GM13977 (cell line): ENCODE data around the gene HEXIM1.

ENCODE experiments used
- DNase-seq: peaks from one replicate; pipeline ENCODE4 v3.0.0; 2012; ENCODE audit warnings: low spot score
- in situ Hi-C: fragments of 300-500 bp; cut with MboI; formaldehyde crosslinking; loops from one replicate; pipeline ENCODE4 v1.12.0; 2022; ENCODE audit warnings: low sequenced_read_pairs, low pct_unique_long_range_greater_than_20kb, mixed read lengths, inconsistent platforms; ENCODE audit not compliant: unreplicated experiment
- TF ChIP-seq, protein P1 (sequence below): IDR thresholded peaks from 2 replicates; pipeline ENCODE4 v1.5.1; 2012; ENCODE audit warnings: mild to moderate bottlenecking, control low read depth; ENCODE audit not compliant: insufficient read depth; ENCODE audit errors: extremely low read depth, missing control alignments

The HEXIM1 gene

GRCh38 chr17:45145035-45145389 is 3.3 kb upstream of the HEXIM1 start:
- in situ Hi-C loops, result no loop called here
- no peak for DNase-seq
- TF ChIP-seq, protein P1, sequence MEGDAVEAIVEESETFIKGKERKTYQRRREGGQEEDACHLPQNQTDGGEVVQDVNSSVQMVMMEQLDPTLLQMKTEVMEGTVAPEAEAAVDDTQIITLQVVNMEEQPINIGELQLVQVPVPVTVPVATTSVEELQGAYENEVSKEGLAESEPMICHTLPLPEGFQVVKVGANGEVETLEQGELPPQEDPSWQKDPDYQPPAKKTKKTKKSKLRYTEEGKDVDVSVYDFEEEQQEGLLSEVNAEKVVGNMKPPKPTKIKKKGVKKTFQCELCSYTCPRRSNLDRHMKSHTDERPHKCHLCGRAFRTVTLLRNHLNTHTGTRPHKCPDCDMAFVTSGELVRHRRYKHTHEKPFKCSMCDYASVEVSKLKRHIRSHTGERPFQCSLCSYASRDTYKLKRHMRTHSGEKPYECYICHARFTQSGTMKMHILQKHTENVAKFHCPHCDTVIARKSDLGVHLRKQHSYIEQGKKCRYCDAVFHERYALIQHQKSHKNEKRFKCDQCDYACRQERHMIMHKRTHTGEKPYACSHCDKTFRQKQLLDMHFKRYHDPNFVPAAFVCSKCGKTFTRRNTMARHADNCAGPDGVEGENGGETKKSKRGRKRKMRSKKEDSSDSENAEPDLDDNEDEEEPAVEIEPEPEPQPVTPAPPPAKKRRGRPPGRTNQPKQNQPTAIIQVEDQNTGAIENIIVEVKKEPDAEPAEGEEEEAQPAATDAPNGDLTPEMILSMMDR, result no peak

DNA sequence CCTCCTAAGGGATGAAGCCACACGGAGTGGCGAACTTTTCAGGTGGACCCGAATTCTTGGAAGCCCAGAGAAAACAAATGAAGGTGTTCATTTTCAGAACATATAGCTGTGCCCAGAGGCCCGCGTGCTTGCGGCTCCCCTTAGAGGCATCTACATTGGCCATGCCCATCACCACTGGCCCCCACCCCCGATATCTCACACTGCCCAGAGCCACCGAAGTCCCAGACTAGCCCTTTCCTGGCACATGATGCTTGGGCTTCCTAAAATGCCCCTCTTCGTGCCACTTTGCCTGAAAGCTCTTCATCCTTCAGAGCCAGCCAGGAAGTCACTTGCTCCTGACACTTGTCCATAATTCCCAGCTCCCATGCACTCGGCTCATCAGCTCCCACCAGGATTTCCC is 2.1 kb upstream of the HEXIM1 start:
- DNase-seq, result no peak
- TF ChIP-seq, protein P1, result no peak
- in situ Hi-C loops, result no loop called here

DNA sequence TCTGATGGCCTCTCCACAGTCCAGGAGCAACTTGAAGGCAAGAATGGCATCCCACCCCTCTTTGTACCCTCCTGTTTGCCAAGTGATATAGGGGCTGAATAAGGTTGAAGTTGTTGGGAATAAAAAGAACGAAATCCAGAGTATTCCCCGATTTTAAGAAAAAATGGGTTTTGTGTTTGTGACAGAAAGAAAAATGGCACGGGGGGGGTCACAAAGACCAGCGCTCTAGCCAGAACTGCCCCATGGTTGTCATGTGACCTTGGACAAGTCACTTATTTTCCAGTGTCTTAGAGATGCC is 1.7 kb upstream of the HEXIM1 start:
- DNase-seq, result no peak
- TF ChIP-seq, protein P1, result no peak
- in situ Hi-C loops, result no loop called here

DNA sequence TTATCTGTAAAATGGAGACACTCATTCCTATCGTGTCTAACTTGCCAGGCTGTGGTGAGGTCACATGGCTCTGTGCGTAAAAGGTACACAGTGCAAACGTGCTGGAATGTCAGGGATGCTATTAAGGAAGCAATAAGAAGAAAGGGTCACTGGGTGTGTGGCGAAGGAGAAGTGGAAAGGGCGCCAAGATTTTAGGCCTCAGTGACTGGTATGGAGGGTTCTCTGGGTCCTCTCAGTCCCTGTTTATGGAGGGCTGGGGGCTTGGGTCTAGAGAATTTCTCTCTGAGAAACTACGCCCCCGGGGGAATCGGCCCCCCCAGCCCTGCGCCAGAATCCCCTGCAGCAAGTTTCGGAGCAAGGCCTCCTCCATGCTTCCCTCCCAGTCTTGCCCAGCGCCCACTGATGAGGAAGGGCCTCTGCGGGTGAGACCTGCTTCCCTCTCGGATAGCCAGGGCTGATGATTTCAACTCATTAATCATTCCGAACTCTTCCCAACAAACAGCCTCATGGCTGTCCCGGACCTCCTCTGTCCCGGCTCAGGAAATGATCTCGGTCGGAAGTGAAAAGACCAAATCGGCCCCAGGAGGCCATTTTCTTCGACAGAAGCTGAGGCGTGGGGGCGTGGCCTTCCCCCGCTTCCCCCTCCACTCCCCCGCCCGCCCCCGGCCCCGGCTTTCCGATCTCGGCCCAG is 1.2 kb upstream of the HEXIM1 start:
- in situ Hi-C loops, result no loop called here
- TF ChIP-seq, protein P1, result no peak
- peak; percentile 68 for DNase-seq

- TF ChIP-seq, protein P1, result no peak
- peak; percentile 77 for DNase-seq
- in situ Hi-C loops, result no loop called here
These were observed 593 bp upstream of the HEXIM1 start for GRCh38 chr17:45147581-45148182.

GRCh38 chr17:45149037-45149668 is 878 bp downstream of the HEXIM1 start:
- TF ChIP-seq, protein P1, result peak; percentile 89
- in situ Hi-C loops, result no loop called here
- peak; percentile 77 for DNase-seq
